H1 (cell line): Measurements from ENCODE around the gene SSMEM1. TPM values are rescaled to one million over a fixed set of nuclear protein-coding genes. Genes with fewer than 3 reads are reported as not detected.

ENCODE experiments used
- CTCF ChIA-PET: fragments of 300-600 bp; sonication (Branson Sonifier 250); formaldehyde crosslinking; loops from one replicate; lab custom pipeline; 2021; ENCODE audit not compliant: partially characterized antibody; lab: Charles Lee
- POLR2A ChIA-PET: fragments of 300-600 bp; sonication (Branson Sonifier 250); formaldehyde crosslinking; loops from one replicate; lab custom pipeline; 2021; ENCODE audit warnings: inconsistent platforms; ENCODE audit not compliant: partially characterized antibody; lab: Charles Lee
- DNase-seq, 2 experiments: peaks; one replicate each; pipeline versions ENCODE4 v3.0.0 to v3.0.0-alpha.2; 2010 to 2022; ENCODE audit warnings: low spot score in 2 of 2, low read depth in 1 of 2, mixed read lengths in 1 of 2
- FAIRE-seq: peaks from 2 replicates; lab custom pipeline; 2011; peaks lifted over from hg19 to GRCh38; lab: Jason Lieb, UNC
- H2AFZ ChIP-seq: 2 replicates; pipeline ENCODE4 v1.8.1; 2012; ENCODE audit warnings: low read length, inconsistent platforms
- H2AK5ac ChIP-seq: 2 replicates; pipeline ENCODE4 v1.6.1; 2013; ENCODE audit warnings: low read depth, low read length
- H2BK120ac ChIP-seq: replicated peaks from 2 replicates; pipeline ENCODE3; 2013; ENCODE audit warnings: low read depth, low read length, inconsistent platforms
- H2BK12ac ChIP-seq: 2 replicates; pipeline ENCODE4 v1.6.1; 2013; ENCODE audit warnings: low read depth, low read length
- H2BK15ac ChIP-seq: 2 replicates; pipeline ENCODE4 v1.6.1; 2013; ENCODE audit warnings: low read length
- H2BK20ac ChIP-seq: 2 replicates; pipeline ENCODE4 v1.6.1; 2013; ENCODE audit warnings: low read length
- H2BK5ac ChIP-seq: 2 replicates; pipeline ENCODE4 v1.6.1; 2013; ENCODE audit warnings: low read depth, low read length
- H3K14ac ChIP-seq: 2 replicates; pipeline ENCODE4 v1.6.1; 2013; ENCODE audit warnings: inconsistent platforms; ENCODE audit not compliant: insufficient read length
- H3K18ac ChIP-seq: 2 replicates; pipeline ENCODE4 v1.6.1; 2013; ENCODE audit warnings: low read length; ENCODE audit errors: extremely low read depth
- H3K23ac ChIP-seq: 2 replicates; pipeline ENCODE4 v1.6.1; 2013; ENCODE audit warnings: inconsistent platforms; ENCODE audit not compliant: insufficient read length
- H3K23me2 ChIP-seq: 2 replicates; pipeline ENCODE4 v1.6.1; 2013; ENCODE audit warnings: low read depth, low read length
- H3K27ac ChIP-seq: 2 replicates; pipeline ENCODE4 v1.6.1; 2011; ENCODE audit warnings: low read depth, low read length, inconsistent platforms
- H3K27me3 ChIP-seq, 4 experiments: replicated peaks in 1 of 4; 1 replicate in 1 of 4; 2 replicates in 3 of 4; pipeline versions ENCODE4 v1.6.1 to v1.8.1; 2011 to 2013; ENCODE audit warnings: low read length in 3 of 4, mild to moderate bottlenecking in 3 of 4, inconsistent platforms in 2 of 4, mixed read lengths in 2 of 4, moderate library complexity in 1 of 4; ENCODE audit not compliant: control insufficient read depth in 3 of 4, insufficient read depth in 3 of 4; ENCODE audit errors: extremely low read depth in 1 of 4
- H3K36me3 ChIP-seq, 4 experiments: 2 replicates each; pipeline versions ENCODE4 v1.6.1 to v1.8.1; 2011 to 2013; ENCODE audit warnings: mild to moderate bottlenecking in 4 of 4, low read length in 3 of 4, moderate library complexity in 2 of 4, control low read depth in 1 of 4, inconsistent platforms in 1 of 4; ENCODE audit not compliant: insufficient read depth in 4 of 4, control insufficient read depth in 2 of 4
- H3K4ac ChIP-seq: replicated peaks from 2 replicates; pipeline ENCODE3; 2013; ENCODE audit warnings: low read length, low read depth, mixed read lengths, inconsistent platforms; ENCODE audit not compliant: insufficient read length
- H3K4me1 ChIP-seq, 4 experiments: replicated peaks in 1 of 4; 1 replicate in 1 of 4; 2 replicates in 3 of 4; pipeline versions ENCODE4 v1.6.1 to v1.8.1; 2011 to 2013; ENCODE audit warnings: low read length in 3 of 4, inconsistent platforms in 2 of 4, mixed read lengths in 1 of 4; ENCODE audit not compliant: insufficient read depth in 4 of 4, control insufficient read depth in 3 of 4
- H3K4me2 ChIP-seq, 2 experiments: 2 replicates each; pipeline versions ENCODE4 v1.6.1 to v1.8.1; 2011 to 2013; ENCODE audit warnings: low read depth in 2 of 2, low read length in 2 of 2, control low read depth in 1 of 2, inconsistent platforms in 1 of 2, mild to moderate bottlenecking in 1 of 2; ENCODE audit not compliant: insufficient read depth in 1 of 2
- H3K4me3 ChIP-seq, 4 experiments: fragments of 200-600, 300-600 bp in 1 of 4; sonication (generic), shearing (Covaris generic), sonication (Bioruptor Twin) in 1 of 4; 2 replicates each; pipeline versions ENCODE4 v1.5.1 to v1.8.1; 2011 to 2016; ENCODE audit warnings: low read length in 4 of 4, low read depth in 3 of 4, control low read depth in 2 of 4, inconsistent platforms in 2 of 4, mild to moderate bottlenecking in 2 of 4, mixed read lengths in 1 of 4, moderate library complexity in 1 of 4; ENCODE audit not compliant: insufficient read depth in 2 of 4; ENCODE audit errors: extremely low read depth in 1 of 4
- H3K56ac ChIP-seq: replicated peaks from 2 replicates; pipeline ENCODE3; 2013; ENCODE audit warnings: low read depth, mild to moderate bottlenecking, mixed read lengths, low read length, inconsistent platforms; ENCODE audit not compliant: insufficient read length
- H3K79me1 ChIP-seq: 2 replicates; pipeline ENCODE4 v1.6.1; 2013; ENCODE audit warnings: low read depth, low read length, control low read depth
- H3K79me2 ChIP-seq, 2 experiments: 2 replicates each; pipeline versions ENCODE4 v1.6.1 to v1.8.1; 2012 to 2013; ENCODE audit warnings: low read length in 2 of 2, mild to moderate bottlenecking in 2 of 2, inconsistent platforms in 1 of 2; ENCODE audit not compliant: insufficient read depth in 2 of 2, control insufficient read depth in 1 of 2
- H3K9ac ChIP-seq, 4 experiments: replicated peaks in 1 of 4; 1 replicate in 1 of 4; 2 replicates in 3 of 4; pipeline versions ENCODE4 v1.6.1 to v1.8.1; 2011 to 2013; ENCODE audit warnings: low read depth in 3 of 4, low read length in 3 of 4, control low read depth in 2 of 4, mild to moderate bottlenecking in 2 of 4, moderate library complexity in 2 of 4, inconsistent platforms in 1 of 4; ENCODE audit errors: extremely low read depth in 1 of 4
- H3K9me3 ChIP-seq, 2 experiments: 2 replicates each; pipeline versions ENCODE4 v1.6.1 to v1.8.1; 2012 to 2013; ENCODE audit warnings: mild to moderate bottlenecking in 2 of 2, moderate library complexity in 2 of 2, control low read depth in 1 of 2, inconsistent platforms in 1 of 2, low read depth in 1 of 2, low read length in 1 of 2, mixed read lengths in 1 of 2; ENCODE audit not compliant: insufficient read depth in 2 of 2
- H4K20me1 ChIP-seq, 2 experiments: replicated peaks in 1 of 2; 2 replicates each; pipeline versions ENCODE3 to v1.8.1; 2011 to 2013; ENCODE audit warnings: inconsistent platforms in 2 of 2, low read length in 2 of 2, mild to moderate bottlenecking in 1 of 2; ENCODE audit not compliant: insufficient read depth in 2 of 2, control insufficient read depth in 1 of 2
- H4K5ac ChIP-seq: 2 replicates; pipeline ENCODE4 v1.6.1; 2013; ENCODE audit warnings: low read length, low read depth, mixed read lengths, inconsistent platforms; ENCODE audit not compliant: insufficient read length
- H4K8ac ChIP-seq: 2 replicates; pipeline ENCODE4 v1.8.0; 2013; ENCODE audit warnings: mild to moderate bottlenecking, moderate library complexity, low read length, inconsistent platforms; ENCODE audit not compliant: insufficient read depth; ENCODE audit errors: extremely low read depth
- H4K91ac ChIP-seq: replicated peaks from 2 replicates; pipeline ENCODE3; 2013; ENCODE audit warnings: low read length, mixed read lengths, inconsistent platforms; ENCODE audit not compliant: insufficient read length
- ASH2L ChIP-seq: fragments of 200-600, 300-600 bp; sonication (generic); IDR thresholded peaks from one replicate; pipeline ENCODE4 v1.7.1; 2017; ENCODE audit warnings: low read length
- BCL11A ChIP-seq, 2 experiments: IDR thresholded peaks; one replicate each; pipeline ENCODE4 v1.6.1; 2011; ENCODE audit warnings: low read depth in 2 of 2, low read length in 2 of 2, mild to moderate bottlenecking in 2 of 2
- CREB1 ChIP-seq: IDR thresholded peaks from 2 replicates; pipeline ENCODE4 v1.6.1; 2012; ENCODE audit warnings: inconsistent platforms
- EP300 ChIP-seq, 2 experiments: IDR thresholded peaks; 1 replicate in 1 of 2; 2 replicates in 1 of 2; pipeline ENCODE4 v1.6.1; 2011 to 2012; ENCODE audit warnings: low read depth in 2 of 2, low read length in 2 of 2, mild to moderate bottlenecking in 2 of 2, borderline replicate concordance in 1 of 2, inconsistent platforms in 1 of 2, moderate library complexity in 1 of 2
- HDAC6 ChIP-seq: IDR thresholded peaks from one replicate; pipeline ENCODE4 v1.7.1; 2012; ENCODE audit warnings: low read depth, mild to moderate bottlenecking, inconsistent platforms, low read length, moderate library complexity
- KDM1A ChIP-seq: fragments of 200-600, 300-600 bp; sonication (generic); IDR thresholded peaks from 2 replicates; pipeline ENCODE4 v1.7.1; 2016; ENCODE audit warnings: mild to moderate bottlenecking, low read length, borderline replicate concordance
- NRF1 ChIP-seq: IDR thresholded peaks from 2 replicates; pipeline ENCODE4 v1.6.1; 2011; ENCODE audit warnings: mild to moderate bottlenecking, low read depth, low read length, improper control_type of control experiment
- POLR2A ChIP-seq, 2 experiments: IDR thresholded peaks; 1 replicate in 1 of 2; 2 replicates in 1 of 2; pipeline ENCODE4 v1.6.1; 2011; ENCODE audit warnings: low read depth in 2 of 2, low read length in 2 of 2, mild to moderate bottlenecking in 2 of 2; ENCODE audit errors: control extremely low read depth in 1 of 2
- POLR2AphosphoS5 ChIP-seq: IDR thresholded peaks from 2 replicates; pipeline ENCODE4 v1.6.1; 2011; ENCODE audit warnings: low read depth, low read length
- RXRA ChIP-seq: IDR thresholded peaks from 2 replicates; pipeline ENCODE4 v1.6.1; 2011; ENCODE audit warnings: low read depth, mild to moderate bottlenecking, low read length, moderate library complexity; ENCODE audit not compliant: insufficient read depth
- SIRT6 ChIP-seq: IDR thresholded peaks from one replicate; pipeline ENCODE4 v1.7.1; 2012; ENCODE audit warnings: low read length, inconsistent platforms
- SP1 ChIP-seq: IDR thresholded peaks from 2 replicates; pipeline ENCODE4 v1.6.1; 2011; ENCODE audit warnings: low read depth, low read length
- SP2 ChIP-seq: IDR thresholded peaks from 2 replicates; pipeline ENCODE4 v1.6.1; 2012; ENCODE audit warnings: mild to moderate bottlenecking, low read length, inconsistent platforms
- ZNF274 ChIP-seq: IDR thresholded peaks from 2 replicates; pipeline ENCODE4 v1.7.0; 2012; ENCODE audit warnings: low read length, borderline replicate concordance; ENCODE audit errors: extremely low read depth
- WGBS, 2 experiments: shearing (Covaris generic) in 1 of 2; methylation state at CpG; one replicate each; pipeline versions ENCODE4 v1.1.6 to v1.1.7; 2013 to 2015; ENCODE audit warnings: low lambda C conversion rate in 2 of 2, mixed read lengths in 2 of 2, inconsistent platforms in 1 of 2, low coverage in 1 of 2, missing lambda C conversion rate in 1 of 2; ENCODE audit not compliant: insufficient replicate concordance in 2 of 2, insufficient coverage in 1 of 2, insufficient read length in 1 of 2; ENCODE audit errors: extremely low coverage in 1 of 2, missing lambda C conversion rate in 1 of 2; 5-methylcytosine and 5-hydroxymethylcytosine counted together
- polyA plus RNA-seq, 7 experiments: library from polyadenylated mRNA; depleted of rRNA in 3 of 7; stranded (reverse) in 5 of 7; unstranded in 2 of 7; fragments of >200 nt in 5 of 7; fragments of 200-250 nt in 2 of 7; gene quantifications; 1 replicate in 5 of 7; 2 replicates in 1 of 7; 4 replicates in 1 of 7; pipeline versions ENCODE4 v1.2.1 to v1.2.3, GENCODE V29; 2011 to 2013; ENCODE audit warnings: missing spikeins in 2 of 7, mixed read lengths in 2 of 7
- total RNA-seq: library from RNA; stranded (reverse); fragmentation: NEBNext Ultra II Directional; extraction: Animal tissue kit (Norgen Biotek cat#: 25700); gene quantifications from 2 replicates; pipeline ENCODE4 v1.2.1, GENCODE V29; 2021

SSMEM1 gene
- total and polyA plus RNA-seq, 2 of the 8 experiments (the other 6 are each of a cell fraction or from before 2014, with no cell fraction given) = not detected

GRCh38 chr7:130218806-130219620 is 11.4 kb downstream of the SSMEM1 start:
- Histone ChIP-seq H2BK15ac (no peak overlapping the region), H2BK12ac (no peak overlapping the region), H4K20me1 (no peaks in the 10 kb centered on the region), H3K4me3 (no peak overlapping the region), H3K4me1 (no peaks in the 10 kb centered on the region), H4K91ac (no peak overlapping the region), H3K23ac (no peak overlapping the region), H2AK5ac (no peak overlapping the region), H3K27me3 (no peaks in the 10 kb centered on the region), H3K4me2 (no peak overlapping the region), H2BK5ac (no peak overlapping the region), H3K18ac (no peak overlapping the region)
- DNase-seq = no peak
- 95% methylated on average over 3 of the region's 5 CpGs; no CpG with 5 or more reads in 1 of the 2 experiments for WGBS, 2 experiments
- TF ChIP-seq EP300 (IDR thresholded peaks at IDR 0.05; ENCODE audit: borderline replicate concordance in 1 of 2, low read depth in 2 of 2, low read length in 2 of 2) (no peak), HDAC6 (no peak), ASH2L (no peak), SP1 (no peak), RXRA (no peak), POLR2A (IDR thresholded peaks at IDR 0.05; ENCODE audit: control extremely low read depth in 1 of 2, low read depth in 2 of 2, low read length in 2 of 2) (no peak), ZNF274 (no peak), CREB1 (no peak), BCL11A (IDR thresholded peaks at IDR 0.05; ENCODE audit: low read depth in 2 of 2, low read length in 2 of 2) (no peak), SIRT6 (no peak), NRF1 (no peak), POLR2AphosphoS5 (no peak), SP2 (no peak), KDM1A (no peak)
- TF ChIP-seq, all 59 proteins: peak for 0
- Histone ChIP-seq H3K79me2 (no peaks in the 10 kb centered on the region), H3K56ac (no peak overlapping the region), H3K4ac (no peak overlapping the region), H3K23me2 (no peaks in the 10 kb centered on the region), H3K9me3 (no peaks in the 10 kb centered on the region), H3K36me3 (no peaks in the 10 kb centered on the region), H3K79me1 (no peaks in the 10 kb centered on the region), H2AFZ (0 out of 2 replicates have a peak overlapping the region, but pooled peaks have one; percentile 5), H3K9ac (no peak overlapping the region), H4K5ac (no peak overlapping the region), H4K8ac (no peak overlapping the region), H3K14ac (no peak overlapping the region), H2BK120ac (no peak overlapping the region), H2BK20ac (no peak overlapping the region), H3K27ac (no peak overlapping the region)
- no peak for FAIRE-seq
- CTCF ChIA-PET = interaction anchor here (0.6 to 1.7 kb wide), 3 partner anchors 13 to 197 kb away, joined by 3 to 4 read pairs (median 3); partner anchors contain the start of gene TMEM209
- POLR2A ChIA-PET = interaction anchor here (0.6 to 1.0 kb wide), 2 partner anchors 14 to 268 kb away, joined by 3 read pairs; partner anchors contain the start of gene TMEM209
